ENCODE measurements around the gene MX1. TPM values are rescaled to one million over a fixed set of nuclear protein-coding genes. Genes with fewer than 3 reads are reported as not detected.

Gene MX1
- total RNA-seq, 4 donors from 2014 or later: 10.5 to 23.8 (median 17.3) TPM

DNA sequence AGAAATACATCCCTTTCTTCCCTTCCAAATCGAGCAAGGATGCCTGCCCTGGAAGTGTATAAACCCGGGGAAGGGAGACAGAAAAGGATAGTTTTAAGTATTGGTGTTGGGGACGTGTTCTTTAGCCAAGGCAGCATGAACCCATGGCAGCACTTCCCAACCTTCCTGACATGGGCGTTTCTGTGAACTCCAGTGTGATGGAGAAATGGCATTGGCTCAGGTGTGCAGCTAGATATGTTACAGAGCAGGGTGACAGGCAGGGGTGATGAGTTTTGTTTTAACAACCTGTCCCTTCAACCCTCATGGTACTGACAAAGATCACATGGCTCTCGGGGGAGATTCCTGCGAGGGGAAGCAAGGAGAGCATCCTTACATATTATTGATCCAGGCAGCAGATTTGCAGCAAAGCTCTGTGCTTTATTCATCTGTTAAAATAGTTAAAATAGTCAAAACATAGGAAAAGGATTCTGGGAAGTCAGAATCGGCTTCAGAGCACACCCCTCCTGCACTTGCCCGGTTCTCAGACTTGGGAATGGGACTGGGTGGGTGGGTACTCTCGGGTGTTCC is 4.0 kb downstream of the MX1 start:
- Histone ChIP-seq H3K27ac (no peak overlapping the region), H3K9me3 (peaks cover 0 to 7% (median 0%) of the 10 kb centered on the region in 4 donors), H3K4me3 (no peak overlapping the region), H3K36me3 (peaks cover 0 to 60% (median 6%) of the 10 kb centered on the region in 3 donors), H3K4me1 (peaks cover 0 to 22% (median 4%) of the 10 kb centered on the region in 4 donors), H3K27me3 (no peaks in the 10 kb centered on the region)
- TF ChIP-seq, protein P1, sequence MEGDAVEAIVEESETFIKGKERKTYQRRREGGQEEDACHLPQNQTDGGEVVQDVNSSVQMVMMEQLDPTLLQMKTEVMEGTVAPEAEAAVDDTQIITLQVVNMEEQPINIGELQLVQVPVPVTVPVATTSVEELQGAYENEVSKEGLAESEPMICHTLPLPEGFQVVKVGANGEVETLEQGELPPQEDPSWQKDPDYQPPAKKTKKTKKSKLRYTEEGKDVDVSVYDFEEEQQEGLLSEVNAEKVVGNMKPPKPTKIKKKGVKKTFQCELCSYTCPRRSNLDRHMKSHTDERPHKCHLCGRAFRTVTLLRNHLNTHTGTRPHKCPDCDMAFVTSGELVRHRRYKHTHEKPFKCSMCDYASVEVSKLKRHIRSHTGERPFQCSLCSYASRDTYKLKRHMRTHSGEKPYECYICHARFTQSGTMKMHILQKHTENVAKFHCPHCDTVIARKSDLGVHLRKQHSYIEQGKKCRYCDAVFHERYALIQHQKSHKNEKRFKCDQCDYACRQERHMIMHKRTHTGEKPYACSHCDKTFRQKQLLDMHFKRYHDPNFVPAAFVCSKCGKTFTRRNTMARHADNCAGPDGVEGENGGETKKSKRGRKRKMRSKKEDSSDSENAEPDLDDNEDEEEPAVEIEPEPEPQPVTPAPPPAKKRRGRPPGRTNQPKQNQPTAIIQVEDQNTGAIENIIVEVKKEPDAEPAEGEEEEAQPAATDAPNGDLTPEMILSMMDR (IDR thresholded peaks at IDR 0.05): no peak
- no peak for TF ChIP-seq EP300 (IDR thresholded peaks at IDR 0.05)
- TF ChIP-seq POLR2A (IDR thresholded peaks at IDR 0.05): no peak
- WGBS, 2 donors: 77 to 81% methylated on average over 9 of the region's 9 CpGs
- DNase-seq (ENCODE audit: low spot score in 2 of 2): no peak

DNA sequence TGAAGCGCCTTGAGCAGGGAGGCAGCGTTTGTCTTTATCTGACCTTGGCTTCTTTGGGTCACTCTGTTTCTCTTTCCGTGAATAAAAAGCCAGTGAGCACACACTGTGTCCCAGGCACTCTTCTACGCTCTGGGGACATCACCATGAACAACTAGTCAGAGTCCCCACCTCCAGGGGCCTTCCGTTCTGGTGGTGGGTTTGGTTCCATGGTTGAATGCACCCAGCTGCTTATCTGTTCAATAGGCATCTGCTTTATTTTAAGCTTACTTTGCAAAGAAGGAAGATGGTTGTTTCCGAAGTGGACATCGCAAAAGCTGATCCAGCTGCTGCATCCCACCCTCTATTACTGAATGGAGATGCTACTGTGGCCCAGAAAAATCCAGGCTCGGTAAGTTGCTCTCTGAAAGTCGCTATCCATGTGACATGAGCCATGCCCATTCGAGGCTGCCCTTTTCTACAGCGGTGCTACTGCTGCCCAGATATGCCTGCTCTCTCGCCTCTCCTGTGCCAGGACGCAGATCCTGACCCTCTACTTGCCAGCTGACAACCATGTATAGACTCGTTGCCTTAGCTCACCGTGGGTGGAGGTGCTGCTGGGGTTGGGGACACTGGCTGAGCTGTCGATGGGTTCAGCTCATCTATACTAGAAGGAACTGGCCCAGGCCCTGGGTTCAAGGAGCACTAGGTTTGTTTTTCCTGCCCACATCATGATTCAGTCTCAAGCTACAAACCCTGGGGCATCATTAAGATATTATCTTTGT is 5.9 kb downstream of the MX1 start:
- Histone ChIP-seq H3K4me1 (peaks cover 0 to 12% (median 0%) of the 10 kb centered on the region in 4 donors), H3K36me3 (peaks cover 0 to 80% (median 21%) of the 10 kb centered on the region in 3 donors), H3K27ac (no peak overlapping the region), H3K4me3 (no peak overlapping the region), H3K27me3 (no peaks in the 10 kb centered on the region), H3K9me3 (peaks cover 0 to 7% (median 0%) of the 10 kb centered on the region in 4 donors)
- no peak for TF ChIP-seq EP300 (IDR thresholded peaks at IDR 0.05)
- TF ChIP-seq, protein P1 (IDR thresholded peaks at IDR 0.05): no peak
- no peak for DNase-seq (ENCODE audit: low spot score in 2 of 2)
- 80 to 91% methylated on average over 16 of the region's 16 CpGs for WGBS, 2 donors

DNA sequence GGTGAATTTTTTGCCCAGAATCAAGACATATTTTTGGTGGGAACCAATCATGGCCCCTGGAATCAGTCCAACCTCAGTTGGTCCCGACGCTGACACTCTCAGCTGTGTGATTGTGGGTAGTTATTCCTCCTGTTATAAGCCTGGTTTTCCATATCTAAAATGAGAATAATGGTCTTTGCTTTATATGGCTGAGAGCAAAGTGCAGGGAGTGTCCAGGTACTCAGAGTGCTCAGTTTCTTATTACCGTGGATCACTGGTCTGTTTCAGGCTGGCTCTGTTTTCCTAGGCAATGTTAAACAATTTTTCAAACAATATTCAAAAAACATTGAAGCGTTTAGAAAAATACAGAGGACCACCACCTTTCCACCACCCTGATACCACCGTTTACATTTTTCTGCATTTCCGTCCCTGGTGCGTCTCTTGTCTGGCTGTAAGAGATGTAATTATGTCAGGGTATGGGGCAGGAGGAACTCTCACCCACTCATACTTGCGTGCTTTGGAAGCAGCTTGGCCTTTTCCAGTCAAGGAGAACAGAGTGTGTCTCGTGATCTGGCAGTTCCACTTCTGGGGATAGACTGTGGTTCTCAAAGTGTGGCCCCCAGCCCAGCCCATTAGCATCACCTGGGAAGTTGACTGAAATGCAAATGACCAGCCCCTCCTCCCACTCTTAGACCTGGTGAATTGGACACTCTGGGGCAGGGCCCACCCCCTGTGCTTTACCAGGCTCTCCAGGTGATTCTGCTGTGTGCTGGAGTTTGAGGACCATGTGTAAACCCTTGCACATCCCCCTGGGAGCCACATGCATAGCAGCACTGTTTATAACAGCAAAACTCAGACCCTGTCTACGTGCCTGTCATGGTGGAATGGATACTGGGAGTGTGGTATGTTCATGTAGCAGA is 6.8 kb downstream of the MX1 start:
- Histone ChIP-seq H3K9me3 (peaks cover 0 to 7% (median 0%) of the 10 kb centered on the region in 4 donors), H3K4me3 (no peak overlapping the region), H3K4me1 (peaks cover 0 to 4% (median 0%) of the 10 kb centered on the region in 4 donors), H3K27ac (no peak overlapping the region), H3K36me3 (peaks cover 0 to 88% (median 21%) of the 10 kb centered on the region in 3 donors), H3K27me3 (no peaks in the 10 kb centered on the region)
- WGBS, 2 donors: 73 to 84% methylated on average over 10 of the region's 10 CpGs
- no peak for DNase-seq (ENCODE audit: low spot score in 2 of 2)
- no peak for TF ChIP-seq EP300 (IDR thresholded peaks at IDR 0.05)
- TF ChIP-seq POLR2A (IDR thresholded peaks at IDR 0.05): no peak
- TF ChIP-seq, protein P1 (IDR thresholded peaks at IDR 0.05): no peak

DNA sequence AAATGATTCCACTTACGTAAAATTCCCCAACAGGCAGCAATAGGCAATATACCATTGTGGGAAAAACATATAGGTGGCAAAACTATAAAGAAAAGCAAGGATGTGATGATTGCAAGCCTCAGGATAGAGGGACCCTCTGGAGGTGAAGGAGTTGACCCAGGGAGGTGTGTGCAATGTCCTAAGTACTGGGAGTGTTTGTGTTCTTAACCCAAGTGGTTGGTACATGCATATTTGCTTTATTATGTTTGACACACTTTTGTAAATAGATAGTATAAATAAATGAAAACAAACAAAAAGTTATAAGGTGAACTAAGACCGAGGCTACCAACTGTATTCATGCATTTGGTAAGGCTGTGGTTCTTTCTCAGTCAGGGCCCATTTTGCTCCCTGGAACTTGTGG is 7.5 kb downstream of the MX1 start:
- Histone ChIP-seq H3K27ac (no peak overlapping the region), H3K27me3 (no peaks in the 10 kb centered on the region), H3K36me3 (peaks cover 0 to 92% (median 21%) of the 10 kb centered on the region in 3 donors), H3K4me3 (no peak overlapping the region), H3K4me1 (no peaks in the 10 kb centered on the region), H3K9me3 (peaks cover 0 to 7% (median 0%) of the 10 kb centered on the region in 4 donors)
- WGBS, 2 donors: 97 to 99% methylated on average over 2 of the region's 2 CpGs
- no peak for DNase-seq (ENCODE audit: low spot score in 2 of 2)
- TF ChIP-seq EP300 (IDR thresholded peaks at IDR 0.05) (no peak), POLR2A (IDR thresholded peaks at IDR 0.05) (no peak)
- TF ChIP-seq, protein P1 (IDR thresholded peaks at IDR 0.05): no peak

All from tibial nerve (tissue), 4 donors.